Hepatocyte (in vitro differentiated cells): ENCODE measurements around the gene ARFGEF3.

Experiments
- EZH2 ChIP-seq: fragments of 200-600 bp; sonication (generic); IDR thresholded peaks from 2 replicates; pipeline ENCODE4 v1.6.1; 2016; ENCODE audit warnings: antibody characterized with exemption, mild to moderate bottlenecking, borderline replicate concordance
- EZH2phosphoT487 ChIP-seq: fragments of 200-600 bp; sonication (generic); IDR thresholded peaks from one replicate; pipeline ENCODE4 v1.6.1; 2018; ENCODE audit warnings: antibody characterized with exemption, mild to moderate bottlenecking, low read depth, moderate library complexity; ENCODE audit not compliant: unreplicated experiment, severe bottlenecking
- TF ChIP-seq, protein P1 (sequence below): fragments of 200-600 bp; sonication (generic); IDR thresholded peaks from 2 replicates; pipeline ENCODE4 v1.5.1; 2016; ENCODE audit warnings: antibody characterized with exemption, mild to moderate bottlenecking; ENCODE audit not compliant: poor library complexity

- TF ChIP-seq, protein P1, sequence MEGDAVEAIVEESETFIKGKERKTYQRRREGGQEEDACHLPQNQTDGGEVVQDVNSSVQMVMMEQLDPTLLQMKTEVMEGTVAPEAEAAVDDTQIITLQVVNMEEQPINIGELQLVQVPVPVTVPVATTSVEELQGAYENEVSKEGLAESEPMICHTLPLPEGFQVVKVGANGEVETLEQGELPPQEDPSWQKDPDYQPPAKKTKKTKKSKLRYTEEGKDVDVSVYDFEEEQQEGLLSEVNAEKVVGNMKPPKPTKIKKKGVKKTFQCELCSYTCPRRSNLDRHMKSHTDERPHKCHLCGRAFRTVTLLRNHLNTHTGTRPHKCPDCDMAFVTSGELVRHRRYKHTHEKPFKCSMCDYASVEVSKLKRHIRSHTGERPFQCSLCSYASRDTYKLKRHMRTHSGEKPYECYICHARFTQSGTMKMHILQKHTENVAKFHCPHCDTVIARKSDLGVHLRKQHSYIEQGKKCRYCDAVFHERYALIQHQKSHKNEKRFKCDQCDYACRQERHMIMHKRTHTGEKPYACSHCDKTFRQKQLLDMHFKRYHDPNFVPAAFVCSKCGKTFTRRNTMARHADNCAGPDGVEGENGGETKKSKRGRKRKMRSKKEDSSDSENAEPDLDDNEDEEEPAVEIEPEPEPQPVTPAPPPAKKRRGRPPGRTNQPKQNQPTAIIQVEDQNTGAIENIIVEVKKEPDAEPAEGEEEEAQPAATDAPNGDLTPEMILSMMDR, result no peak
- TF ChIP-seq EZH2 (no peak), EZH2phosphoT487 (no peak)
Observed at GRCh38 chr6:138226700-138227315, 65.1 kb downstream of the ARFGEF3 start.
